Smooth muscle cell (in vitro differentiated cells): ENCODE data around the gene NXPH2. TPM values are rescaled to one million over a fixed set of nuclear protein-coding genes. Genes with fewer than 3 reads are reported as not detected.
A peak's percentile ranks its signal among the peaks of the same experiment; 100 is the strongest.

Experiments
- DNase-seq: peaks from one replicate; lab custom pipeline; 2025; ENCODE audit not compliant: unreplicated experiment; lab: John Stamatoyannopoulos, UW
- H2AFZ ChIP-seq: fragments of 200-600 bp; sonication (generic); 2 replicates; pipeline ENCODE4 v1.6.0; 2016; ENCODE audit warnings: antibody characterized with exemption, low read depth, mild to moderate bottlenecking
- H3F3A ChIP-seq: fragments of 200-600 bp; sonication (generic); 2 replicates; pipeline ENCODE4 v1.6.0; 2017; ENCODE audit warnings: antibody characterized with exemption, low read depth
- H3K27ac ChIP-seq: fragments of 200-600 bp; sonication (generic); 2 replicates; pipeline ENCODE4 v1.5.1; 2016; ENCODE audit warnings: low read depth, mild to moderate bottlenecking
- H3K27me3 ChIP-seq: fragments of 200-600 bp; sonication (generic); 2 replicates; pipeline ENCODE4 v1.6.1; 2016; ENCODE audit warnings: low read depth, mild to moderate bottlenecking
- H3K36me3 ChIP-seq: fragments of 200-600 bp; sonication (generic); 2 replicates; pipeline ENCODE4 v1.5.1; 2016; ENCODE audit warnings: low read depth
- H3K4me1 ChIP-seq: fragments of 200-600 bp; sonication (generic); 2 replicates; pipeline ENCODE4 v1.5.1; 2016; ENCODE audit warnings: low read depth
- H3K4me2 ChIP-seq: fragments of 200-600 bp; sonication (generic); 2 replicates; pipeline ENCODE4 v1.6.0; 2016; ENCODE audit warnings: mild to moderate bottlenecking
- H3K4me3 ChIP-seq: fragments of 200-600 bp; sonication (generic); 2 replicates; pipeline ENCODE4 v1.5.1; 2016; ENCODE audit warnings: mild to moderate bottlenecking
- H3K79me2 ChIP-seq: fragments of 200-600 bp; sonication (generic); 2 replicates; pipeline ENCODE4 v1.6.0; 2016; ENCODE audit warnings: low read depth, mild to moderate bottlenecking
- H3K9ac ChIP-seq: fragments of 200-600 bp; sonication (generic); 2 replicates; pipeline ENCODE4 v1.6.0; 2016; ENCODE audit warnings: low read depth
- H3K9me3 ChIP-seq: fragments of 200-600 bp; sonication (generic); replicated peaks from 2 replicates; pipeline ENCODE4 v1.5.1; 2016; ENCODE audit warnings: low read depth
- H4K20me1 ChIP-seq: fragments of 200-600 bp; sonication (generic); 2 replicates; pipeline ENCODE4 v1.6.0; 2016; ENCODE audit warnings: low read depth
- CTCF ChIP-seq: fragments of 200-600 bp; sonication (generic); IDR thresholded peaks from 2 replicates; pipeline ENCODE4 v1.5.1; 2017; ENCODE audit warnings: borderline replicate concordance, mild to moderate bottlenecking, antibody characterized with exemption; ENCODE audit not compliant: insufficient read depth, poor library complexity, severe bottlenecking
- WGBS: methylation state at CpG from one replicate; pipeline ENCODE4 v1.1.7; 2016; ENCODE audit warnings: low lambda C conversion rate; 5-methylcytosine and 5-hydroxymethylcytosine counted together
- polyA plus RNA-seq: library from polyadenylated mRNA; unstranded; fragments of >200 nt; fragmentation: Nextera tagmentation; extraction: Ambion mirVana; gene quantifications from 2 replicates; pipeline ENCODE4 v1.2.1, GENCODE V29; 2016
- total RNA-seq: library from RNA; depleted of rRNA; stranded (reverse); fragments of >200 nt; gene quantifications from 2 replicates; pipeline ENCODE4 v1.2.3, GENCODE V29; 2014

NXPH2 gene
- total and polyA plus RNA-seq, 2 experiments from 2014 or later: not detected

DNA sequence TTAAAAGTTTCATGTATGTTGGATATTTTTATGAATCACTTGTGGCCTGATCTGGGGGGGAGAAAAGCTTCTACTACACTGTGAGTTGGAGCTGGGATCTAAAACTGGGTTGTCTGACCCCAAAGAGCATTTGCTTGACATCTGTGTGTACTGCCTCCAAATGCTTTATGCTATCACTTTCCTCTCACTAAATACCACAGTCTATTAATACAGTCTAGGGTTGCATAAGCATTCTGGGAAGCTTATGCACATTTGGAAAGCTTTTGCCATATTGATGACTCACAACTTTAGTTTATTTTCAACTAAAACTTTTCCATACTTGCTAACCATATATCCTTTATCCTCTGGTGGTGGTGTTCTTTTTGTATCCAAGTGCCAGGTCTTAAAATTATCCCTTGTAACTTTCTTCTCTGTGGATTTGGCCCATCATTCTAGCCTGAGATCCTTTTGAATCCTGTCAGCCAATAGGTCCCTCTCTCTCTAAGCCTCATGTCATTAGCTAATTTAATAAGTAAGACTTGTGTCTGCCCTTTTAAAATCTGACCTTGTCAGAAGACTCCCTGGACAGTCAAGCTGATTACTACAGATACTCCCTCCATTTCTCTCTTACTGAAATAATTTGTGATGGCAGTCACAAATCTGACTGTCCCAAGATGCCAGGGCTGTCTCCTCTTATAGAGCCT, 72.7 kb downstream of the NXPH2 start:
- Histone ChIP-seq H4K20me1 (no peaks in the 10 kb centered on the region), H3K9me3 (no peaks in the 10 kb centered on the region), H3K36me3 (no peaks in the 10 kb centered on the region), H3F3A (peaks cover 12% of the 10 kb centered on the region), H3K4me3 (no peak overlapping the region), H3K27ac (peak overlapping the region; percentile 26), H3K4me2 (peak overlapping the region; percentile 8), H3K4me1 (peaks cover 7% of the 10 kb centered on the region), H2AFZ (no peak overlapping the region), H3K27me3 (no peaks in the 10 kb centered on the region), H3K9ac (no peak overlapping the region), H3K79me2 (no peaks in the 10 kb centered on the region)
- TF ChIP-seq CTCF: no peak
- no peak for DNase-seq

GRCh38 chr2:138703242-138703641, 76.9 kb downstream of the NXPH2 start:
- no peak for TF ChIP-seq CTCF
- Histone ChIP-seq H3K79me2 (no peaks in the 10 kb centered on the region), H3K4me3 (no peak overlapping the region), H3K9ac (no peak overlapping the region), H3K36me3 (no peaks in the 10 kb centered on the region), H3F3A (peaks cover 3% of the 10 kb centered on the region), H4K20me1 (no peaks in the 10 kb centered on the region), H3K27me3 (no peaks in the 10 kb centered on the region), H3K4me1 (peaks cover under 1% of the 10 kb centered on the region), H2AFZ (no peak overlapping the region), H3K27ac (no peak overlapping the region), H3K4me2 (no peak overlapping the region), H3K9me3 (no peaks in the 10 kb centered on the region)
- DNase-seq: no peak
- WGBS: 95% methylated on average over 2 of the region's 2 CpGs

- no peak overlapping the region for H3K4me3 ChIP-seq
- no peak for DNase-seq
- H3K36me3 ChIP-seq: no peaks in the 10 kb centered on the region
- H3F3A ChIP-seq: no peaks in the 10 kb centered on the region
- H2AFZ ChIP-seq: no peak overlapping the region
- H3K27me3 ChIP-seq: no peaks in the 10 kb centered on the region
- whole genome bisulfite sequencing: 91% methylated on average over 8 of the region's 8 CpGs
- H3K9me3 ChIP-seq: no peaks in the 10 kb centered on the region
- no peak for TF ChIP-seq CTCF
- no peak overlapping the region for H3K9ac ChIP-seq
- no peak overlapping the region for H3K27ac ChIP-seq
- no peak overlapping the region for H3K4me2 ChIP-seq
- H4K20me1 ChIP-seq: no peaks in the 10 kb centered on the region
- H3K79me2 ChIP-seq: no peaks in the 10 kb centered on the region
- no peaks in the 10 kb centered on the region for H3K4me1 ChIP-seq
Measured at GRCh38 chr2:138700716-138701115, 79.5 kb downstream of the NXPH2 start.

GRCh38 chr2:138699421-138699820, 80.8 kb downstream of the NXPH2 start:
- 49% methylated on average over 8 of the region's 8 CpGs for WGBS
- no peaks in the 10 kb centered on the region for H3K79me2 ChIP-seq
- no peak for TF ChIP-seq CTCF
- no peaks in the 10 kb centered on the region for H3K9me3 ChIP-seq
- no peak for DNase-seq
- H3K27me3 ChIP-seq: no peaks in the 10 kb centered on the region
- H3K4me1 ChIP-seq: no peaks in the 10 kb centered on the region
- no peaks in the 10 kb centered on the region for H3F3A ChIP-seq
- H4K20me1 ChIP-seq: no peaks in the 10 kb centered on the region
- H3K4me2 ChIP-seq: no peak overlapping the region
- no peak overlapping the region for H3K27ac ChIP-seq
- H2AFZ ChIP-seq: no peak overlapping the region
- H3K36me3 ChIP-seq: no peaks in the 10 kb centered on the region
- H3K9ac ChIP-seq: no peak overlapping the region
- H3K4me3 ChIP-seq: no peak overlapping the region
